NCI-H345 treated with DMSO at 0.1 percent for 48 hours (cell line): ENCODE data around the gene VSX1.
A peak's percentile ranks its signal among the peaks of the same experiment; 100 is the strongest.

Experiments
- DNase-seq: peaks from one replicate; lab custom pipeline; 2025; ENCODE audit not compliant: unreplicated experiment; lab: John Stamatoyannopoulos, UW

VSX1 gene

DNA sequence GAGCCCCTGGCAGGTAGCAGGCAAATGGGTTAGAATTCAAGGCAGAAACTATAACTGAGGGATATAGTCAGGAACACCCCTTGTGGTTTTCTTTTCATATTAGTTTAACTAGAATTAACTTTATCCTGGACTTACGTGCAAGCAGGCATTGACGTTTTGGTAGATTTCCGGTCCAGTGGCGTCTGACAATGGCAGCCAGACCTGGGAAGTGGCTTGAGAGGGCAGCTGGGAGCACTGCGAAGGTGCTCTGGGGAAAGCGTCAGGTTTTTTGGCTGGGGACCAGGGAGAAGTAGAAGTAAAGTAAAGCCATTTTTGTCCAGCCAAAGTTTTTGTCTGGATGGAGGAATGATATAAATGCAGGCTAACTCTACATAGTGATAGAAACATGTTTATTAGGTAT lies 15.6 kb downstream of the VSX1 start:
- peak; percentile 69 for DNase-seq

DNA sequence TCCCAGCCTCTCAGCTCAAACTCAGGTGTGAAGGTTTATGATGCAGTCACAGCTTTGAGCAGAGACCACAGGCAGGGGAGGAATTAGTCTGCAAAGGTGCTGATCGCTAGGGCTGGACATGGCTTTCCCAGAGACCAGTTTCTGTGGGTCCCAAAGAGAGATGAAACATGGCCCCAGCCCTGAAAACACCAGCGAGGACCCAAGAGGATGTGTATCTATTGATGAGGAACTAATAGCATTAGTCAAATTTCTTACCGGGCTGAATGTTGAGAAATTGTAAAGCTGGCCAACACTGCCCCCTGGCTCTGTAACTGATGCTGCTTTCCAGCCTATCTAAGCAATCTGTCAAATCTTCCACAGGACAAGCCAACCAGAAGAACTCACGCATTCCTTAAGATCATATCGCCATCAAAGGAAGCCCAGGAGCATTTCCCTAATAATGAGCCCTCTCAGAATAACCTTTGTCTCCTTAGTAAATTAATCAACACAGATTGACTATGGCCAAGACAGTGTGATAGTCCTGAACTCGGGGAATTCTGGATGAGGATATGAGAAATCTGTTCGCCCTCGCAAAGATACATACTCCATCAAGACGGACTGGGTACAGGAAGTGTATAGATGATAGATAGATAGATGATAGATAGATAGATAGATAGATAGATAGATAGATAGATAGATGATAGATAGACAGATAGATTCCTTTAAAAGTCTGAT lies 16.2 kb downstream of the VSX1 start:
- peak; percentile 65 for DNase-seq

DNA sequence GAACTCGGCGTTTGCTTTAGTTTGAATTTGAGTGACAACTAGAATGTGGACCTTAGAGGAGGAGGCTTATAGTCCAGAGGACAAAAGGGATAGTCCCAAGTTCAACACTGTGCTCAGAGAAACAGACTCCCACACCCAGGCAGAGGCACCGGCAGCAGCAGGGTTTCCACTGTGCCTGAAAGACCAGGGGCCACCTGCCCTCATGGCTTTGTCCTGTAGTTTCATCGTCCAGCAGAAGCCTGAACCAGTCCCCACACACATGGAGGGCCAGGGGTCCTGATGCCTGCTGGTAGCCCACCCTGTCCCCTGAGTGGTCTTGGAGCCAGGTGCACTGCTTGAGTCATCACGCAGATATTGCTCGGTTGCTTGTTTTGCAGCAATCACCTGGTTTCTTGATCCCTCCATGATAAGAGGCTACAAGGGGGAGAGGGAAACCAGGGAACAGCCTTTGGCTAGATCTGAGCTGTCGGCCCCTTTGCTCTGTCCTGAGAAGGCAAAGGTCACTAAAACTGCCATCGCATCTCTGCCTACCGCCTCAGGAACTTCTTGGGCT lies 16.8 kb downstream of the VSX1 start:
- no peak for DNase-seq

DNA sequence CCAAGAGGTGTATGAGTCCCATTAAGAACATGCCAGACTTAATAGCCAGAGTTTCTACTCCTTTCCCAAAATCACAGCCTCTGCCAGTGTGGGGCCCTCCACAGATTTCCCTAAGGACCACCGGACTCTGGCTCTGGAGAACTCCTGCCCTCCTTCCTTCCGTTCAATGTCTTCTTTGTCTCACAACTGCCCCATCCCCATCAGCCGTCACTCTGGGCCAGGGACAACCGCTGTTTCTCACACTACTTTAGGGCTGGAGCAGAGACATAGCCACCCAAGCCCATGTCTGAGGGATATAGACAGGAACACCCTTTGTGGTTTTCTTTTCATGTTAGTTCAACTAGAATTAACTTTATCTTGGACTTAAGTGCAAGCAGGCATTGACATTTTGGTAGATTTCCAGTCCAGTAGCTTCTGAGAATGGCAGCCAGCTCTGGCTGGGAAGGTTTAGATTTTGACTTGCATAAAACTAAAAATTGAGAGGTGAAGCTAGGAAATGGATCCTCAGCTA lies 17.3 kb downstream of the VSX1 start:
- DNase-seq = no peak

DNA sequence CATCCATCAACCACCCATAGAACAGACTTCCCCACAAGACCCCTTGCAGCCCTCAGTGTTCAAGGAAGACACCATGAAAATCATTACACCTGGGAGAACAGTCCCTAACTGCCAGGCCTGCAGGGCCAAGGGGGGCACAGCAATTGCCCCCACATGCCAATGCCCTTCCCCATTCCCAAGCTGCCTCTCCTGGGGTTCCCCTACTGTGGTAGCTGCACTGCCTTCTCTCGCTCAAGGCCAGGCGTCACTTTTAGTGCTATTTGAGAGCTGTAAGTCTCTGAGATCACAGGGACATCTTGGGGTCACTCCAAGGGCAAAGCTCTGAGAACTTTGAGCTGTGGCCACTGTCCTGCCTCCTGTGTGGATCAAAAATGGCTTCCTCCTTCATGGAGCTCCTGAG lies 18.0 kb downstream of the VSX1 start:
- no peak for DNase-seq

DNA sequence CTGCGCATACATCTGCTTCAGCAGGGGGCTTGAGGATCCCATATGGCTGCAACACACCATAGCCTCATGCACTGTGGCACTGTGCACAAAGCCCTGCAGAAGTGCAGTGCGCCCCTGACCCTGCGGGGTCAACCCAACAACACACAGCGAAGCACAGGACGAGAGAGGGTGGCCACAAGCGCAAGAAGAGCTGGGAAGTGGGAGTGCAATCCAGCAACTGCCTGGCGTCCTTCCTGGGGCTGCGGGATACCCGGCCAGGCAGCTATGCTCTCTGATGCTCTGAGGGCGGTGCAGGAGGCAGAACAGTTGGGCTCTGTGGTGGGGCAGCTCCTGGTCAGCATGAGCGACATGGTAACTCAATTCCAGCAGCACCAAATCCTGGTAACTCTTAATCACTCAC lies 18.4 kb downstream of the VSX1 start:
- DNase-seq = no peak

DNA sequence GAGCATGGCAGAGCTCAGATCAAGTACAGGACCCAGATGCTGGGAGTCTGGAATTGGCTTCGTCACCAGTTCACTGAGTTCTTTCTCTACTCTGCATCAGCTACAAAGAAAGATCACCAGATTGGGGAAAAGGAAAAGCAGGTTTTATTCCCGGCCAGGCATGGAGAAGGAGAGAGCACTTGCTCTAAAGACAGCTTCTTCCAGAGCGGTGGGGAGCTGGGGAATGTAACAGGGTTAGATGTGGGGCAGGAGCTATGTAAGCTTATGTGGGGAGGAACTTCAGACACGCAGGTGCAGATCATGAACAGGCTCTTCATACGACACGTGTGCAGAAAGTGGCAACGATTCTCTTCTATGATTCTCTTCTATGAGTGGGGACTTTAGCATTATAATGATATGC lies 19.1 kb downstream of the VSX1 start:
- no peak for DNase-seq

DNA sequence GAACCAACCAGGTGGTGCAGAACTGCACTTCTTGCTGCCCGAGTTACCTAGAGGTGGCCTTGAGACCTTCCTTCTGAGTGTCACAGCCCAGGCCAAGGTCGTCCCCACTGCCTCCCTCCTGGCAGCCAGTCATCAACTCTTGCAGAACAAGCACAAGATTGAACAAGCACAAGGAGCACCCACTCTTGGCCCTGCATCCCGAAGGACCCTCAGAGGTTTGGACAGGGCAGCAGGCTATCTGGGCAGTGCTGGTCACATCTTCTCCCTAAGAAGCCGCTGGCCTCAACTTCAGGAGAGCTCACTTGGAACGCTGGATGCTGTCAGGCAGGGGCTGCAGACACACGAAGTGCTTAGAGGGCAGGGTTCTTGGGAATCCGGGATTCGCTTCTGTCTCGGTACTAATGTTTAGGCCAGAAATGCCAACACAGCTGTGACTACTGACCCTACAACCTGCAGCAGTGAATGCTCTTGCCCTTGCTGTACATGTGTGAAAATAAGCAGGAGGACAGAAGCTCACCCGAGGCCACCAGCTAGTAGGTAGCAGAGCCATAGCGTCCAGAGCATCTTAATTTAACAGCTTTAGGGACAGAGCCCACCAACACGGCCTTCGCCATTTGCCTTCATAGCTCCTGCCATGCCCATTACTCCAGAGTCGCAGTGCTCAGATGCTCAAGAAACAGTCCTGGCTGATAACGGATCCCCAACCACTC lies 20.0 kb downstream of the VSX1 start:
- no peak for DNase-seq

DNA sequence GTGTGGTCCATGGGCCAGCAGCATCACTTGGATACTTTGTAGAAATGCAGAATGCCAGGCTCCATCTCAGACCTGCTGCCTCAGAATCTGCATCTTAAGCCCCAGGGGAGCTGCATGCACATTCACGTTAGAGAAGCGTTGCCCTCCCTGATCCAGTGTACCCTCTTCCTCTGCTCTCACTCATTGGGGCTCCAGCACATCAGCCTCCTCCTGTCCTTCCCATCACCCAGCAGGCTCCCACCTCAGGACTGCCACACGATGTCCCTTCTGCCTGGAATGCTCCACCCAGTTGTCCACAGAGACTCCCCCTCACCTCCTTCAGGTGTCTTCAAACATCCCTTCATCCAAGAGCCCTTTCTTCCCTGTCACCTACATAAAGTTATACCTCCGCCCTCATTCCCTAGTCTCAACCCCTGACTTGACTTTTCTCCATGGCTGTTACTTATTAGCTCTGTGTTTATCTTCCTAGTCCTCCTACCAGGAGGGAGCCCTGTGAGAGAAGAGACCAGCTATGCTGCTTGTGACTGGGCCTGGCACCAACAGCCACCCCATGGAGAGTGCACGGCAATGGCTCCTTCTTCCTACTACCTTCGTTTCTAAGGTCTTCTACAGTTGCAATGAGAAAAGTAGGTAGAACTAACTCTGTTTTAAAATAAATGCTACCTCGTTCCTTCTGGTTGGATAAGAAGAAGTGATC lies 20.7 kb downstream of the VSX1 start:
- no peak for DNase-seq

DNA sequence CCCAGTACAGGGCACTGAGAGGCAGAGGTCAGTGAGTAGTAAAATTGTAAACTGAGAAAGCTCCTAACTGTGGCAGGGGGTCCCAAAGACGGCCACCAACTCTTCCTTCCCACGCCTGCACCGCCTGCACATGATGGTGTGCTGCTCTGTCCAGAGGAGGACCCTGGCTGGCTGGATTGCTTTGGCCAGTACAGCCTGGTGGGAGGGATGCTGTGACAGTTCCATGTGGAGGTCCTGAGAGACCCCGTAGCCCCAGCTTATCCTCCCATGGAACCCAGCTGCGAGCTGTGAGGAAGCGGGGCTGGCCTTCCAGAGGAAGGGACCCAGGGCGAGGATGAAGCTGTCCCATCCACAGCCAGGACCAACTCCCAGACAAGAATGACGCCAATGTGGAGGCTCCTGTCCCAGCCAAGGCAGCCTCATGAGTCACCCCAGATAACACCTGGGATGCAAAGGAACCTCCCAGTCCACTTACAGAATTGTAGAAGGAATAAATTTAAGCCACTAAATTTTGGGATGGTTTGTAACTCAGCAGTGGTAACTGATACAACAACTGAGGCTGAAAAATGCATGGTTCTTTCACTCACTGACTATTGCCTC lies 22.0 kb downstream of the VSX1 start:
- DNase-seq = no peak

DNA sequence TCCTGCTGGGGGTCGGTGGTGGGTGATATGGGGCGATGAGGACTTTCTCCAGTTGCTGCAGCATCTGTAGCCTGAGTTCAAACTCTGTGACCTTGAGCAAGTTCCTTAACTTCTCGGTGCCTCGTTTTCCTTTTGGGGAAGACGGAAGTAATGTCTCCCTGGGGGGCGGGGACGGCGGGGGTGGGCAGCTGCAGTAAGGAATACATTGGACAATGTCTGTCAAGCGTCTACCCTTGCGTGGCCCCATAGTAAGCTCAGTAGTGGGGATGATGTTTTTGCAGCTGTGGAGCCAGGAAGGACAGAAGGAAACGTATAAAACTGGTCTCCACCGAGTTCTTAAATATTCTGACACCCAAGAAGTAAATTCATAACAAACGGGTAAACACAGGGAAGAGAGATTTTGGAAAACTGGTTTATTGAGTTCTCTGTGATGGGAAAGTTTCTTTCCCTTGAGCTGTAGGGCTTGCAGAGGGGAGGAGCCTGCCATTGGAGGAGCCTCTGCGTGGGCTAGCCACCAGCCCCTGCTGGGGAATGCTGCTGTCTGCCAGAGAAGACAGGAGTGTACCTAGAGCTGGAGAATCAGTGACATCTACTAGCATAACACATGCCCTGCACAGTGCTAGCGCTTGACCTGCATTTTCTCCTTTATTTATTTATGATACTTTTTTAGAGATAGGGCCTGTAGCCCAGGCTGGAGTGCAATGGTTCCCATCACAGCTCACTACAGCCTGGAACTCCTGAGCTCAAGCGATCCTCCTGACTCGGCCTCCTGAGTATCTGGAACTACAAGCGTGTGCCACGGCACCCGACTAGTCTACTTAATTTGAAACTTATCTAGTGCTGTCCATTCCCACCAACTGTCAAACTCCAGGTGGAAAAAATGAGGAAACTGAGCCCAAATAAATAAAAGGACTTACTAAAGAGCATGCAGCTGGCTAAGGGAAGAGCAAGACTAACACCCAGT lies 22.8 kb downstream of the VSX1 start:
- peak; percentile 14 for DNase-seq

DNA sequence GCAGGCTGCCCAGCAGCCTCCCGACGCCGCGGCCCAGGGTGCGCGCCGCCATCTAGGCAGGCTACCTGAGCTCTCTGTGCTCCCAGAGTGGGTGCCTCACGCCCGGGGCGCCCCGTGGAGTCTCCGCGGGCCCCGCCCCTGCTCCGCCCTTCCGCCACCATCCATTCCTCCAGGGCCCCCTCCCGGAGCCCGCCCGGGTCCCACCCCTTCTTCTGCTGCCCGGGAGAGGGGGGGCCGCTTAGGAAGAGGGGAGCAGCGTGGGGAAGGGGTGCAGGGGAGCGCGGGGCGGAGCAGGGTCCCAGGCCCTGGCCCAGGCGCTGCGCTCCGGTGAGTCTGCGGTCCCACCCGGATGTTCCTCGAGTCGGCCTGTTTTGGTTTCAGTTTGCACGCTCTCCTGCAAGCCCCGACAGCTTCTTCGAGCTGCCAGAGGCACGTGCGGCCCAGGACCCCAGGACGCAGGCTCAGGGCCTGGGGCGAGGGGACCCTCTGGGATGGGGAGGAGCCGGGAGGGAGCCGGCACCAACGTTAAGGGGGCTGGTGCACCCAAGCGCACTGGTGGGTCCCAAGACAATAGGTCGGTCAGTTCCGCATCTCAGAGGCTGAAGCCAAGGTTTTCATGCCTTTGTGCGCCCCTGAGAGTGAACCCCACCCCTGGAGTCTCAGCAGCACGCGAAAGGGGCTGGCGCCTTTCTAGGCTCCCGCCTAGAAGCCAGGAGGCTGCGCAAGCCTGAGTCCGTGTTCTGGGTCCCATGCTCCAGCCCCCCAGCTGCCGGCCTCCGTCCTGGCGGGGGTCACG lies 23.7 kb downstream of the VSX1 start, which contains the start of gene ACSS1:
ACSS1 (minus strand) TSS at position 89 of the 796 bp plus-strand sequence; CDS start at position 52, 37 bp downstream.
- DNase-seq = no peak

DNA sequence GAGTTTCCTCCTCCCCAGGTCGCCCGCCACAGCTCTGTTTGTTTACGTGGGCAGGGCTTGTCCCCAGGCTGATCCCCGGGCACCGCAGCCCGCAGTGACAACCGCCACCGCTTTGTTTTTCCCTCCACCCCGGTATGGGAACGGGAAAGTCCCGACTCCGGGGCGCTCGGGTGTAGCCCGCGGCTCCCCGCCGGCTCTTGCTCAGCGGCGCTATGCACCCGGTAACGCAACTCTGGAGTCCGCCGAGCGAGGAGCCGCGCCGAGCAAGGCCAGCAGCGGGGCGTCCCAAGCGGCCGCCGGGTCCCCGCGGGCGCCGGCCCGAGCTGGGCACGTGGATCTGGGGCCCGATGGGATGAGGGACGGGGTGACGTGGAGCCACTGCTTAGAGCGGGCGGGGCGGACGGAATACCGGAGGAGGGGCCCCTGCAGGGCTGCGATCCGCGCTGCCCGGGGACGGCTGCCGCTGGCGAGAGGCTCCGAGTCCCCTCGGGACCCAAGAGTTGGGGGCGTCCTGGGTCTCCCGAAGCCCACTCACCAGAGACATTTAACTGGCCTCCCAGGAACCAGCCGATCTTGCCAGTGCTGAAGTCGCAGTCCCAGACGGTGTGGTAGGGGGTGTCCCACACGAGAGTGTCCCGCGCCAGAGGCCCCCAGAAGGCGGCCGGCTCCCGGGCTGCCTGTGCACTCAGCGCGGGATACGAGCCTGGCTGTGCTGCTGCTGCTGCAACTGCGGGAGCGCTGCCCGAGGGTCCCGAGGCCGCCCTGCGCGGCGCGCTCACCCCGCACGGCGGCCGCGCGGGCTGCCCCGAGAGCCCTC lies 24.5 kb downstream of the VSX1 start:
- DNase-seq = peak; percentile 26

DNA sequence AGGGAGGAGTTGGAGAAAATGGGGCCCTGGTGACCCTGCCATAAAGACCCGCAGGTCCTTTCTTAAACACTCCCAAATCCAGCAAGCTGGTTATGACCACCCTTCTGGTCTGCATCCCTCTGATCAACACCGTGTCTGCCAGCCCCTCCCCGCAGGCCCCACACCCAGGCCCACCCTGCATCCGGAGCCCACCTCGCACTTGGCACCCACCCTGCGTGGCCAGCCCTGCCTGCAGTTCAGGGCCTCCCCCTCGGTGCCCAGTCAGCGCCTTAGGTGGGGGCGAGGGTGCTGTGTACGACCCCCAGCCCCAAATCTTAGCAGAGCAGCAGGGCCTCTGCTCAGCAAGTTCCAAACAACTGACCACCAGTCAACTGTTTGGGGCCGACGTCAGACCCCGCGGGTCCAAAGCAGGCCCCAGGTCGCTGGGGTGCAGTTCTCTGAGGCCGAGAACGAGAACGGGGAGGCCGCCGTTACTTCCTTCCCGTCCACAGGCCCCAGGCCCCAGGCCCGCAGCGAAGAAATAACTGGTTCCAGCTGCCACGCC lies 25.2 kb downstream of the VSX1 start:
- no peak for DNase-seq

DNA sequence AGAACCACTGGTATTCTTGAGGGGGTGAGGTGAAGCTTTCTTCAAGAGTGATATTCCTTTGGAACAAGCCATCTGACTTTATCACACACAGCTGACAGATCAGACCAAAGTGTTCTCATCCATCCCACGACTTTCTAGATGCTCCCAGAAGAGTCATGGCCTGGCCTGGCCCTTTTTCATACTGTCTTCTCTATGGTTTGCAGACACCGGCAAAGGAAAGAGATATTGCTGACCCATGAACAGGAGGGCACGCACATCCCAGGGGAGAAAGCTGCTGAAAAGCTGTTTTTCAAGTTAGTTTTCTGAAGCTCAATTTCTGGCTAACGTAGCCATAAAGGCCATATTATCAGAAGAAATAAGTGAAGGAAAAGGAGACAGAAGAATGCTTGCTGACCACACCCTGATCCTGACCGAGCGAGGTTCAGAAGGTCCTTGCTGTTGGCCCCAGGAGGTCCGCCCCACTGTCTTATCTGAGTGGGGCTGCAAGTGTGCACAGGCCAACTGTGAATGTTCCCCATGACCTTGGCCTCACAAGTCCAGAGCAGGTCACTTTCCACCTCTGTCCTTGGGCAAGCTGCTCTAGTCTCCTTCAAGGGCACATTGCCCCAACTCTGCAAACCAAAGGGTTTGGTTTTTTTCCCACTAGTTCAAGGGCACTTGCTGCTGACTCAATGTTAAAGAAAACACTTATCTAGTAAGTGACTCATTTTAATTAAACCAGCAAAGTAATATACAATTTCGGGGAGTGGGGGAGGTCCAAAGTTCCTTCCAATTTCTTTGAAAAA lies 26.0 kb downstream of the VSX1 start:
- no peak for DNase-seq

DNA sequence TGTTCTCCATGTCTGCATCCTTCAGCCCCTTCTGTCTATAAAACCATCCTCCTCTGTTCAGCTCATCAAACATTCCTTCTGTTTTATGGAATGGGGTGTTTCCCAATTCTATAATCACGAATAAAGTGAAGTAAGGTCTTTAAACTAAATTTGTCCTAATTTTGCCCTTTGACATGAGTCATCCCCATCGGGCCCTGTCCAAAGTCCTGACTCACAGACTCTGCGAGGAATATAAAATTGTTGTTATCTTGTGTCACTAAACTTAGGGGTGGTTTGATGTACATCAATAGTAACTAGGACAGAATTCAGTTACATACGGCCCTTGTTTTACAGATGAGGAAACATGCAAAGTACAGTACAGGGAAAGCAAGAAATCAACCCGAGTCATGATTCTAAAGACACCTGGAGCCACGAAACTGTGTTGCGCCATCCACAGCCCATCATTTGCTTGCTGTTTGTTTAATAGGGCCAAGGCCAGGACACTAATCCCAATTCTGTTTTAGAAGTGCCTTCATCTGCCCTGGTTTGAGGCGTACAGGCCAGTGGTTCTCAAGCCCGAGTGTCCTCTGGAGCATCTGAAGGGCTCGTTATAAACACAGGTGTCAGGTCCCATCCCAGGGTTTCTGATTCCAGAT lies 26.8 kb downstream of the VSX1 start:
- no peak for DNase-seq
